NCI-H524 (cell line): Measurements from ENCODE around the gene MET.
"Not testable (repeated sequence)": the region's sequence is repeated elsewhere in the genome, so short reads cannot be mapped to it uniquely, and the experiment has no call there.

Source experiments
- DNase-seq, 2 experiments: peaks; one replicate each; lab custom pipeline; 2025; lab: John Stamatoyannopoulos, UW

MET gene

DNA sequence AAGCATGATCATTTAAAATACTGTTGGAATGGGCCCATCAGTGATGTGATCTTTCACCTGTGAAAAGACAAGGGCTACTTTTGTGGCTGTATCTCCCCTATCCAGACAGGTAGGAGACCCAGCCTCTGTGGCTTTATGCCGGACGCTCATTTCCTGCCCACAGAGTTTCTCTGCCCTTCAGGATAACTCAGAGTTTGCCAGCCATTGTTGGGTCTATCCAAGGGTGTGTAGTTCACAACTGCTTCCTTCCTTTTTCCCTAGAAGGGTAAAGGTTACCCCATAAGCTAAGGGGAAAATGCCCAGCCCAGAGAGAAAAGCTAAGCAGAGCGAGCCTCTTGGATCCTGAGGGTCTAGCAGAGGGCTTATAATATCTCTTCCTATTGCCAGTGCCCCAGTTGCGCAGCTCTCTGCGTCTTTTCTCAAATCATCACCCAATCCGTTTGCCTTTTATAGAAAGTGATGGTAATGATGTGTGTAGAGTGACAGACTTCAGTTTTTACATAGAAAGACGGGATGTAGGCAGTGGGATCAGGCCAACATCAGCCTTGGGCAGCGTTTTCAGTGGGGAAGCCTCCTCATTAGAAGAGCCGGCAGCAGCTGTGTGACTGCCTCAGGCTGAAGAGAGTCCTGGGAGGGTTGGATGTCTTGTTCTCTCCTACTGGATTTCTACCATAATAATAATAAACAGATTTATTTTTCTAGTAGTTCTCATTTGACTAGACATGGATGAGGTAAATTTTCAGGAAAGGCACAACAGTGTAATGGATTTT lies 80.5 kb downstream of the MET start:
- DNase-seq = no peak

GRCh38 chr7:116753130-116753529 lies 81.1 kb downstream of the MET start:
- no peak for DNase-seq

DNA sequence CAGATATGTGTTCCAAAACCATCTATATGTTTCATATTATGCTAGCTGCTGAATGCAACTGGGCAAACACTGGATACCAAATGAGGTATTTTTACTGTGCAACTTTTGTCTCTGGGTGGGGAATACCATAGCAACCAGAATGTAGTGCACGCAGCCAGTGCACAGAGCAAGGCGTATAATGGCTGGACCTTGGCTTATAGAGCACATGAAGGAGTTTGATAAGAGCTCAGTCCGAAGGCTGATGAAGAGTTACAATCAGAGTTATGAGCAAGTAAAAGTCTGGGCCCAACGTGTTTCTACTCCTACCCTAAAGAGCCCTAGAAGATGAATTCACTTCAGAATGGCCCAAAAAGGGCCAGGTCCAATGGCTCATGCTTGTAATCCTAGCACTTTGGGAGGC lies 82.2 kb downstream of the MET start:
- DNase-seq = no peak

DNA sequence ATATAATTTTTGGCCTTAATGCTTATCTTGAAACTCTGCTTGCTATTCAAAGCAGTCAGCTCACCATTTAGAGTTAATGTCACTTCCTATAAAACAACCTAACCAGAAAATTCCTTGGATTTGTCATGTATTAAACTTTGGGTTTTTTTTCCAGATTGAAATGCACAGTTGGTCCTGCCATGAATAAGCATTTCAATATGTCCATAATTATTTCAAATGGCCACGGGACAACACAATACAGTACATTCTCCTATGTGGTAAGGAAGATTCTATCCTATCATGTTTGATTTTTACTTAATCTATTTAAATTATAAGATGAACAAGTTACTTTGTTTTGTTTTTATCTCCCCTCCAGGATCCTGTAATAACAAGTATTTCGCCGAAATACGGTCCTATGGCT lies 85.3 kb downstream of the MET start:
- DNase-seq = no peak

GRCh38 chr7:116759642-116760041 lies 87.6 kb downstream of the MET start:
- not testable (repeated sequence) for DNase-seq

DNA sequence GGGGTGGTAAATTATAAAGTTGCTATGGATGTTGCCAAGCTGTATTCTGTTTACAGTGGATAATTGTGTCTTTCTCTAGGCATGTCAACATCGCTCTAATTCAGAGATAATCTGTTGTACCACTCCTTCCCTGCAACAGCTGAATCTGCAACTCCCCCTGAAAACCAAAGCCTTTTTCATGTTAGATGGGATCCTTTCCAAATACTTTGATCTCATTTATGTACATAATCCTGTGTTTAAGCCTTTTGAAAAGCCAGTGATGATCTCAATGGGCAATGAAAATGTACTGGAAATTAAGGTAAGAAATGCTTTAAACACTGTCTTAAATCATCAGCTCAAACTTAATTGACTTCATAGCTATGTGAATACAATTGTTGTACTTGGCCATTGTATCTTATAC lies 91.0 kb downstream of the MET start:
- DNase-seq = peak; percentile 13 to 82

DNA sequence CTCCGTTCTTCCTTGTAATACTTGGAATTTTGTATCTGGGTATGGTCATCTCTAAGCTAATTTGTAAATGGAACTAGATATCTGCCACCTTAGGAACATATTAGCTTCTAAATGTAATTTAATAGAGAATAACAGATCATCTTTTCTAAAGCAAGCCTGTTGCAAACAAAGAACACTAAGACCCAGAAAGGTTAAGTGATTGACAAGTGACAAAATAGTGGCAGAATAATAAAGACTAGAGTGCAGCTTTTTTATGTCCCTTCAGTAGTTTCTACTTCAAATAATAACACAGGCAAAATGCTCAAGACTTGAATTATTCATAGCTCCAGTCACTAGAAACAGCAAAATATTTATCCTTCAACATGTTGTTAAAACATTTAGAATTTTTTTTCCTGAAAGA lies 91.7 kb downstream of the MET start:
- DNase-seq = no peak

DNA sequence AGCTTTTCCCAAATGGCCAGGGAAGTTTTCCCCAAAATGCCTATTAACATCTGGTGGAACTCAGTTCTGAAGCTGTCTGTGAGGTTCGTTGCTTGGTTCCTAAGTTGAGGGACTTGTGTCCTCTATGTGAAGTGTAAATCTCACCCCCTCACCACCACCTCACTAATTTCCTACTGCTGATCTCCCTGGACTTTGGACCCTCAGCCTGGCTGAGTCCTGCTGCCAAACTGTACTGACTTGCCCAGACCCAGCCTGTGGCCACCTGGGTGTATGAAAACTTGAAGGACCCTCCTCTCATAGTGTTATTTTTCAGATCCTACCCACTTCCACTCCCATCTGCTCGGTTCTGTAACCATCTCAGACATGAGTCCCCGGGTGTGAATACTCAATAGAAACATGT lies 94.9 kb downstream of the MET start:
- DNase-seq = no peak

- no peak for DNase-seq
These were observed 97.5 kb downstream of the MET start for GRCh38 chr7:116769546-116769945.

DNA sequence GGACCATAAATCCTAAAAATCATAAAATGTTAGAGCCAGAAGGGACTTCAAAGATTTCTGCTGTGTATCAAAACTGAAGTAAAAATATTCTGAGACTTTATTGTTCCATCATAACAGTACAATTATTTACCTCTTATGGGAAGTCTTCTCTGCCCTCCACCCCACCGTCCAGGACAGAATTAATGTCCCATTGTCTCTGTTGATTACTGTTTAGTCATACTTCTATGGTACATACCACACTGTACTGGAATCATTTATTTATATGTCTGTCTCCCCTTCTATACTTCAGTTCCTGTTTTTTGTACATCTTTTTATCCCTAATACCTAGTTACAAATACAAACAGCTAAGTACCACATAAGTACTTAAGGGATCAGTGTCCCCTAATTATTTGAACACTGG lies 98.9 kb downstream of the MET start:
- no peak for DNase-seq

GRCh38 chr7:116771640-116772039 lies 99.6 kb downstream of the MET start:
- DNase-seq = no peak

GRCh38 chr7:116772423-116772863 lies 100.4 kb downstream of the MET start:
- DNase-seq = no peak

DNA sequence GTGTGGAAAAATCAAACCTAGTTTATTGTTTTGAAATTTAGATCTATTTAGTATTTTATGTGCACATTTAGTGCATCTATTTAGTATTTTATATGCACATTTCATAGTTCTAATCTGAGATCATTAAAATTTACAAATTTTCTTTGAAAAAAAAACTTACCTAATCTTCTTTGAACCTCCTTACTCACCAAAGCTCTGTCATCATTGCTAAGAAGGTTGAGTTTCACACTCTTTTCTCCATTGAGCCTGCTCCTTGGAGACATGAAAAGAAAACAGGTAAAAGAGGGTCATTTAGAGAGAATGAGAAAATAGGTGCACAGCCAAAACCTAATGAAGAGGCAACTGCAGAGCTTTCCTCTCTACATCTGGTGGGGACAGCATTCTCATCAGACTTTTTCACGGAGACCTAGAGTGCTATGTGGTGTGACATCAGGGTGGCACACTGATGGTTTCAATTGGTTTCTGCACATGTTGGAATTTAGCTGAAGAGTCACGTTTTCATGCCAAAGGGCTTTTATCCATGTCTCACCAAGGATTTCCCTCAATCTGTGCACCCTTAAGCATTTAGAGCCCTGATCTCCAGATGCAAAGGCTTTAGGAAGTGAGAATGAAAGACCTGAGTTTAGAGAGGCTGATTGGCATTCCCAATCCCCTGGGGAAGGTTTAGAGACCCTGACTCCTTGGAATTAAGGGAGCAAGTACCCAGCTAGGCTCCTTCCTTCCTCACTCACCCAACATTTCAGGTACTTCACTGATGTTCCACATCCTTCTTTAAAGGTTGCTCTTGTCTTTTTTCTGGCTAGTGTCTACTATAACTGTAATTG lies 101.1 kb downstream of the MET start:
- DNase-seq = no peak

DNA sequence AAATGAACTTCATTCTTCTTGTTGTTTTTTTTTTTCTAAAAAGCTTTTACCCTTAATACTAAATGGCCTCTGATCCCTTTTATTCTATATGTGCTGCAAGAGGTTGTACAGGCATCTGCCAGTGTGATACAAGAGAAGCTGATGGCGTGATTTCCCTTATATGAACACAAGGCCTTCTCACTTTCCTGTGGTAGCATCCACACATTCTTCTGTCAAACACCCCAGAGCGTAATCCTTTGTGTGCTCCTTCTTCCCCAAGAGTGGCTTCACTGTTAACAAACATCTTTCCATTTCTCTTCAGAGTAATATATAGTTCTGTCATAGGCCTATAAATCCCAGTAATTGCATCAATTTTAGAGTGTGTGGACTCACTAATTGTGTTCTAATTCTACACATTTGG lies 104.0 kb downstream of the MET start:
- DNase-seq = no peak

DNA sequence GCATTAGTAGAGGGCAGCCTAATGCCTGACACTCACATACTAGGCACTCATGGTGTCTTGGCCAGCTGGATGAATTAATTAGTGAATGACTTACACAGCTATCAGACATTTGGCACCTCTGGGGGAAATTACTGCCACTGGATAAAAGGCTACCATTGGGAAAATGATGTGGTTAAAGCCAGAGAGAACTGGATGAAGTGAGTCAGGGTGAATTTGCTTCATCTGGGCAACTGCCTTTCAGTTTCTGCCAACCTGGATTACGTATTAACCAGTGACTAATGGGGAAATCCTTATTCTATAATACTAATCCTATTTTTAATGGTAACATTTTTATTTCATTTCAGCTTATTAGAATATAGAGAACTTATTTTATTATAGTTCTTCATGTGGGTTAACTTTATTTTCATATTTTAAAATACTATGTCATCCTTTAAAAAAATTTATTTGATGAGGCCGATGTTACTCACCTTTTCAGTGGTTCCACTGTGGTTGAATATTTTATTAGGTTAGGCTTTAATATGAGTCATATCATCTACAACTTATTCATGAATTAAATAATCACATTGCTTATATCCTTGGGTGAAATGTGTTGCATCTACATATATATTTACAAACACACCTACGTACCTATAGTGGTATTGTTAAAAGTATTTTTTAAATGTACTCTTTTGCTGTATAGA lies 104.8 kb downstream of the MET start:
- peak in 1 of 2 experiments; percentile 53 for DNase-seq

GRCh38 chr7:116777651-116778281 lies 105.8 kb downstream of the MET start:
- DNase-seq = no peak

- DNase-seq = no peak
These were observed 107.2 kb downstream of the MET start for GRCh38 chr7:116779216-116779615.

DNA sequence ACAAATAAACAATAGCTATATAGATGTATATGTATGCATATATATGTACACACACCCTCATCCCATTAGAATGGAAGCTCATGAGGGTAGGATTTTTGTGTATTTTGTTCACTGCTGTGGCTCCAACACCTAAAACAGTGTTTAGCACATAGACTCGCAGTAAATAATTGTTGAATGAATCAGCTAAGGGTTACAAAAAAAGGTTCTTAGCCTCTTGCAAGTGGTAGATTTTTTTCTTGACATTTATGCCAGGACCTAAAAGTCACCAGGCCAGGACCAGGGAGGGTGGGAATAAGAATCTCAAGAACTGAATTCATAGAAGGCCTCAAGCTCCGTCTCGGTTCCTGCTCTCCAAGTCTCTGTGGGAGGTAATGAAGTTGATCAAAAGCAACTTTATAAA lies 107.9 kb downstream of the MET start:
- no peak for DNase-seq

- DNase-seq = no peak
These were observed 108.5 kb downstream of the MET start for GRCh38 chr7:116780521-116780920.

DNA sequence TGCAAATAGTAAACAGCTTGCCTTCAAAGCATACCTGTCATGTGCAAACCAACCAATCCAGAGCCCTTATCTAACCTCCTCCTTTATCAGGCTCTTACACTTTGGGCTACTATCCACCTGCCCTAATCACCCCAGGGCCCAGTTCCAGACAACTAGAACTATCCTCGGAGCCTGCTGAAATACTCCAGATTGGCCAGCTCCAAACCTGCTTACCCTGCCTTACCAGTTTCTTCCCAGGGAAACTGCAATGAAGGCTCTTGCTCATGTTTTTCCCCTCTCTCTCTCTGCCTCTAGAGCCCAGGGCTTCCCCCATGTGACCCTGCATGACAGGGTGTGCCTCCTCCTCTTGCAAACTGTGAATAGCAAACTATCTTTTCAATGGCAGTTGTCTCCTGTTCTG lies 109.0 kb downstream of the MET start:
- no peak for DNase-seq

DNA sequence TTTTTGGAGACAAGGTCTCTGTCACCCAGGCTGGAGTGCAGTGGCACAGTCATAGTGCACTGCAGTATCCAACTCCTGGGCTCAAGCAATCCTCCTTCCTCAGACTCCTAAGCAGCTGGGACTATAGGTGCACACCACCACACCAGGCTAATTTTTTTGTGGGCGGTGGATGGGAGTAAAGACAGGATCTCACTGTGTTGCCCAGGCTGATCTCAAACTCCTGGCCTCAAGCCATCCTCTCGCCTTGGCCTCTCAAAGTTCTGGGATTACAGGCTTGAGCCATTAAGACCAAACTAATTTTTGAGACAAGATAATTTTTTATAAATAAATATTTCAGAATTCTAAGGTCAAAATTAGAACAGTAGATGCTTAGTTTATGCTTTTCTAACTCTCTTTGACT lies 109.6 kb downstream of the MET start:
- DNase-seq = no peak

GRCh38 chr7:116782177-116782711 lies 110.2 kb downstream of the MET start:
- peak in 1 of 2 experiments; percentile 16 for DNase-seq
